Progenitor cell of endocrine pancreas (in vitro differentiated cells): ENCODE results near the gene TBL1X. TPM values are rescaled to one million over a fixed set of nuclear protein-coding genes. Genes with fewer than 3 reads are reported as not detected.

ENCODE experiments used
- DNase-seq: peaks from one replicate; pipeline ENCODE4 v3.0.0; 2021; ENCODE audit warnings: low spot score; ENCODE audit not compliant: unreplicated experiment
- H3K27ac Mint-ChIP-seq: 2 replicates; pipeline ENCODE4 v1.8.0; 2021; ENCODE audit warnings: mild to moderate bottlenecking, moderate library complexity, mixed read lengths
- H3K27me3 Mint-ChIP-seq: 2 replicates; pipeline ENCODE4 v1.8.0; 2021; ENCODE audit warnings: mixed read lengths
- H3K36me3 Mint-ChIP-seq: 2 replicates; pipeline ENCODE4 v1.8.0; 2022; ENCODE audit warnings: mixed read lengths; ENCODE audit not compliant: insufficient read depth
- H3K4me1 Mint-ChIP-seq: 2 replicates; pipeline ENCODE4 v1.8.0; 2021; ENCODE audit warnings: low read depth, mixed read lengths
- H3K4me3 Mint-ChIP-seq: 2 replicates; pipeline ENCODE4 v1.8.0; 2021; ENCODE audit warnings: low read depth, mild to moderate bottlenecking, moderate library complexity, mixed read lengths
- H3K9me3 Mint-ChIP-seq: 2 replicates; pipeline ENCODE4 v1.8.0; 2021; ENCODE audit warnings: low read depth, mixed read lengths
- total RNA-seq: library from RNA; stranded (reverse); gene quantifications from 2 replicates; pipeline ENCODE4 v1.2.1, GENCODE V29; 2021
- TF ChIP-seq, protein P1 (sequence below): fragments of 200-600 bp; sonication (generic); IDR thresholded peaks from one replicate; pipeline ENCODE4 v1.5.0; 2021; ENCODE audit warnings: antibody characterized with exemption, mild to moderate bottlenecking; ENCODE audit not compliant: unreplicated experiment

Gene TBL1X
- total RNA-seq, 1 donor from 2014 or later: 42.7 TPM

- Mint-ChIP-seq H3K4me3 (no peak overlapping the region), H3K9me3 (peaks cover 18% of the 10 kb centered on the region), H3K27me3 (no peaks in the 10 kb centered on the region), H3K27ac (no peak overlapping the region), H3K36me3 (peaks cover 6% of the 10 kb centered on the region), H3K4me1 (no peaks in the 10 kb centered on the region)
- DNase-seq: no peak
- TF ChIP-seq, protein P1, sequence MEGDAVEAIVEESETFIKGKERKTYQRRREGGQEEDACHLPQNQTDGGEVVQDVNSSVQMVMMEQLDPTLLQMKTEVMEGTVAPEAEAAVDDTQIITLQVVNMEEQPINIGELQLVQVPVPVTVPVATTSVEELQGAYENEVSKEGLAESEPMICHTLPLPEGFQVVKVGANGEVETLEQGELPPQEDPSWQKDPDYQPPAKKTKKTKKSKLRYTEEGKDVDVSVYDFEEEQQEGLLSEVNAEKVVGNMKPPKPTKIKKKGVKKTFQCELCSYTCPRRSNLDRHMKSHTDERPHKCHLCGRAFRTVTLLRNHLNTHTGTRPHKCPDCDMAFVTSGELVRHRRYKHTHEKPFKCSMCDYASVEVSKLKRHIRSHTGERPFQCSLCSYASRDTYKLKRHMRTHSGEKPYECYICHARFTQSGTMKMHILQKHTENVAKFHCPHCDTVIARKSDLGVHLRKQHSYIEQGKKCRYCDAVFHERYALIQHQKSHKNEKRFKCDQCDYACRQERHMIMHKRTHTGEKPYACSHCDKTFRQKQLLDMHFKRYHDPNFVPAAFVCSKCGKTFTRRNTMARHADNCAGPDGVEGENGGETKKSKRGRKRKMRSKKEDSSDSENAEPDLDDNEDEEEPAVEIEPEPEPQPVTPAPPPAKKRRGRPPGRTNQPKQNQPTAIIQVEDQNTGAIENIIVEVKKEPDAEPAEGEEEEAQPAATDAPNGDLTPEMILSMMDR: no peak
Measured at GRCh38 chrX:9562851-9563250, 98.0 kb downstream of the TBL1X start.

- TF ChIP-seq, protein P1: no peak
- no peaks in the 10 kb centered on the region for H3K27me3 Mint-ChIP-seq
- H3K27ac Mint-ChIP-seq: no peak overlapping the region
- no peak for DNase-seq
- H3K9me3 Mint-ChIP-seq: peaks cover 10% of the 10 kb centered on the region
- H3K4me3 Mint-ChIP-seq: no peak overlapping the region
- no peaks in the 10 kb centered on the region for H3K4me1 Mint-ChIP-seq
- peaks cover 5% of the 10 kb centered on the region for H3K36me3 Mint-ChIP-seq
Measured at GRCh38 chrX:9566150-9566621, 101.3 kb downstream of the TBL1X start.

DNA sequence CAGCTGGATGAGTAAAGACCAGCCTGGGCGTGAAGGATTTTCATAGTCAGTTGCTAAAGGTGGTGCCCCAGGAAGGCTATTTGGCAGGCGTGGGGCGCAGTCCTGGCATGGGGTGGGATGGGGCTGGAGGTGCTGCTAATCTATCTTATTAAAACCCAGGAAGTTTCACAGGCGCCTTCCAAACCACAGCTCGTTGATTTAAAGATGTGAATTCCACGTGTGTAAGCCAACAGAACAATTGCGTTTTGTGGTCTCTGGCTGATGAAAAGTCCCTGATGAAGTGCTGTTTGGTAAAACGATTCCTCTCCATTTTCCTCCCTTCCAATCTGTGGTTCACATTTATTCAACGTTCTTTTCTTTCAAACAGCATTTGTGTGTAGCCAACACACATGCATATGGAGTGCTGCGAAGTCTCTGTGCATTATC is 105.0 kb downstream of the TBL1X start:
- TF ChIP-seq, protein P1: no peak
- Mint-ChIP-seq H3K27me3 (no peaks in the 10 kb centered on the region), H3K27ac (no peak overlapping the region), H3K4me3 (no peak overlapping the region), H3K9me3 (peaks cover 6% of the 10 kb centered on the region), H3K4me1 (peaks cover 11% of the 10 kb centered on the region), H3K36me3 (no peaks in the 10 kb centered on the region)
- DNase-seq: no peak

DNA sequence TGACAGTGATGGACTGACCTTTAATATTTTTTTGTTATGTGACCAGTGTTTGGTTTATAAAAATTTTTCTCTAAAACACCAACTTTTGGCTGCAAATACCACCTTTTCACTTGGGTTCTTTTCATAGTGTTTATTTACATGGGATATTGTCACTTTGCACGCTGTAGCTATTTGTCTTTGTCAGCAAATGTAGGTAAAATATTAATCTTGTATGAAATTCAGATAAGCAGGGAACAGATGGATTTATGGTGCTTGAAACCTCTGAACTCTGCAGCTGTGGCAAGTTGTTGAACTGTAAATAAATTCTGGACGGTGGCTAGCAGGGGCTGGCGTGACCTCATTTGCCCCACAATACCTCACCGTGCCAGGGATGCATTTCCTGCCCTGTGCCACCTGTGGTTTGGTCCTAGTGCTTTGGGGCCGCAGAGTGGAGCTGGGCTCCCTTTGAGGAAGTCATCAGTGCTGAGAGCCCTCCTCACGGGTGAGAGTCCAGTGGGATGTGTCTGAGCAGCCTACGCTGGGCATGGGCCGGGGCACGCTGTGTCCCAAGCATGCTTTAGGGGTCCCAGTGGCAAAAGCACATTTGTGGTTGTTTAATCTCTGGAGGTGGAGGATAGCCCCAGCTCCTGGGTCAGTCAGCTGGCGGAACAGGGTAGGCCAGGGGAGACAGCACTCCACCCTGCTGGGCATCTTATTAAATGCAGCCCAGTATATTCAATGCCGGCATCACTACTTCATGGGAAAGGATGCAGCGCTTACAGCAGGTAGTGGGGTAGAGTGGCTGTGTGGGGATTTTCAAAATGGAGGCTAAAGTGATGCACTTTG is 108.6 kb downstream of the TBL1X start:
- TF ChIP-seq, protein P1: no peak
- Mint-ChIP-seq H3K9me3 (peaks cover 24% of the 10 kb centered on the region), H3K27me3 (no peaks in the 10 kb centered on the region), H3K4me3 (no peak overlapping the region), H3K4me1 (peaks cover 11% of the 10 kb centered on the region), H3K27ac (no peak overlapping the region), H3K36me3 (no peaks in the 10 kb centered on the region)
- DNase-seq: no peak

- TF ChIP-seq, protein P1: no peak
- H3K4me1 Mint-ChIP-seq: peaks cover 11% of the 10 kb centered on the region
- H3K27me3 Mint-ChIP-seq: no peaks in the 10 kb centered on the region
- no peaks in the 10 kb centered on the region for H3K36me3 Mint-ChIP-seq
- no peak overlapping the region for H3K27ac Mint-ChIP-seq
- peaks cover 26% of the 10 kb centered on the region for H3K9me3 Mint-ChIP-seq
- DNase-seq: no peak
- no peak overlapping the region for H3K4me3 Mint-ChIP-seq
Measured at GRCh38 chrX:9576059-9576458, 111.2 kb downstream of the TBL1X start.
